ENCODE results near the gene NFU1. TPM values are rescaled to one million over a fixed set of nuclear protein-coding genes. Genes with fewer than 3 reads are reported as not detected.
A peak's percentile ranks its signal among the peaks of the same experiment; 100 is the strongest.

NFU1 gene
- total RNA-seq, 4 donors from 2014 or later: 6.7 to 84.8 (median 45.0) TPM

DNA sequence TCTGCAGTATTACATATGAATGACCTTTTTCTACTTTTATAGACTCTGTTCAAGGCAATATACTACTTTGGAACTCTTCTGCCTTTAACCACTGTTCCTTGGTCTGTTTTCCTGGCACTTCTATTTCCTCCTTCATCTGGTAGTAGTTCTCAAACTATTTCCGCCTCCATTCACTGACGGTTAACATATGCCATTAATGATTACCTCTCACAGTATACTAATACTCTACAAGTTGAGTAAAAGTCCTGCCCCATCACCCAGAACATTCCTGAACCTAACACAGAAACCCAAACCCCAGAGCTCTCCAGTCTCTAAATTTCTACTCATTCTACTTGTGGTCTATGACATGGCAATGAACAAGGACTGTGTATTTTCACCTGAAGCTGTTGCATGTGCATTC, 54.7 kb downstream of the NFU1 start:
- Histone ChIP-seq H3K9me3 (no peaks in the 10 kb centered on the region), H3K36me3 (no peaks in the 10 kb centered on the region), H3K27me3 (no peaks in the 10 kb centered on the region), H3K4me1 (peaks cover 12 to 72% (median 40%) of the 10 kb centered on the region in 4 donors), H3K27ac (peak overlapping the region; percentile 70 to 77 (median 74)), H3K4me3 (no peak overlapping the region)
- DNase-seq: no peak
- intact Hi-C loops (cut with DNase I; ENCODE audit: low total_unique reads) (no loop called here), in situ Hi-C loops (cut with MboI; ENCODE audit: low pct_ligation_motif_present in 1 of 4, low pct_unique_long_range_greater_than_20kb in 1 of 4, low sequenced_read_pairs in 3 of 4) (no loop called here)
- TF ChIP-seq POLR2AphosphoS5 (IDR thresholded peaks at IDR 0.05) (no peak), POLR2A (IDR thresholded peaks at IDR 0.05) (no peak)
- WGBS, 2 donors (ENCODE audit: low coverage in 1 of 2): 25 to 56% methylated on average over 2 of the region's 2 CpGs

DNA sequence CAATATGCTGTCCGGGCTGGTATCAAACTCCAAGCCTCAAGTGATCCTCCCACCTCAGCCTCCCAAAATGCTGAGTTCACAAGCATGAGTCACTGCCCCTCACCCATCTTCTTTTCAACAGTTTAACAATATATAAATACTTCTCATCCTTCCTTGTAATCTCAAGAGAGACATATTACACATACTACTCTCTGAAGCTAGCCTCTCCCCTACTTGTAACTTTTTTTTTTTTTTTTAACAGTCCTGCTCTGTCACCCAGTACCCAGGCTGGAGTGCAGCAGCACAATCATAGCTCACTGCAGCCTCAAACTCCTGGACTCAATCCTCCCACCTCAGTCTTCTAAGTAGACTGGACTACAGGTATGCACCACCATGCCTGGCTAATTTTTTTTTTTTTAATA, 55.9 kb downstream of the NFU1 start:
- 80 to 83% methylated on average over 1 of the region's 1 CpG for WGBS, 2 donors (ENCODE audit: low coverage in 1 of 2)
- H3K27ac ChIP-seq: peak overlapping the region; percentile 70 to 77 (median 74)
- intact Hi-C loops (cut with DNase I; ENCODE audit: low total_unique reads): no loop called here
- no peak overlapping the region for H3K4me3 ChIP-seq
- no peaks in the 10 kb centered on the region for H3K36me3 ChIP-seq
- H3K4me1 ChIP-seq: peaks cover 12 to 73% (median 39%) of the 10 kb centered on the region in 4 donors
- in situ Hi-C loops (cut with MboI; ENCODE audit: low pct_ligation_motif_present in 1 of 4, low pct_unique_long_range_greater_than_20kb in 1 of 4, low sequenced_read_pairs in 3 of 4): no loop called here
- no peaks in the 10 kb centered on the region for H3K9me3 ChIP-seq
- TF ChIP-seq POLR2A (IDR thresholded peaks at IDR 0.05) (no peak), POLR2AphosphoS5 (IDR thresholded peaks at IDR 0.05) (no peak)
- no peak for DNase-seq
- H3K27me3 ChIP-seq: no peaks in the 10 kb centered on the region

DNA sequence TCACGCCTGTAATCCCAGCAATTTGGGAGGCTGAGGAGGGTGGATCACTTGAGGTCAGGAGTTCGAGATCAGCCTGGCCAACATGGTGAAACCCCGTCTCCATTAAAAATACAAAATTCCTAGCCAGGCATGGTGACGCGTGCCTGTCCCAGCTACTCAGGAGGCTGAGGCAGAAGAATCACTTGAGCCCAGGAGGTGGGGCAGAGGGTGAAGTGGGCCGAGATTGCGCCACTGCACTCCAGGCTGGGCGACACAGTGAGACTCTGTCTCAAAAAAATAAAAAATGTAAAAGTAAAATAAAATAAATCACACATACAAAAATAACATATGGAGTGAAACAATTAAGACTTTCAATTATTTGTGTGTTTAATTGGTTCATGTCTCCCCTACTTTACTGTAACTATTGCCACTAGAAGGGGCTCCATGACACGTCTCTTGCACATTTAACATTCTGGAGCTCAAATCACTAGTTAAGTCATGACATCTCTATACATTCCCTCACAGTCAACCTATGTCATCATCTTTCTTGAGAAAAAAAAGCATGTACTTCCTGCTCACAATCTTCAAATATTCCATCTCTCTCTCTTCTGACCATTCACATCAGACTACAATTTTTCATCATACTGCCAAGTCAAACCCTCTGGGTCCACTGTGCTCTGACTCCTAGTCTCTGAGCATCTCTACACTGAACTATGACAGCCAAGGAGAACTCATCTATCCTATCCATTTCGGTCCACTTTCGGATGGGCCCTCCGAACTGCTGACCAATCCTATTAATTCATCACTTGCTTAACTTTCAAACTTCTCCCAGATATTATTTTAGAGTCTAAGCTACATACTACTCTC, 56.9 kb downstream of the NFU1 start:
- no peak for DNase-seq
- H3K27me3 ChIP-seq: no peaks in the 10 kb centered on the region
- intact Hi-C loops (cut with DNase I; ENCODE audit: low total_unique reads): no loop called here
- TF ChIP-seq EP300 (IDR thresholded peaks at IDR 0.05; ENCODE audit: low read depth) (no peak), POLR2AphosphoS5 (IDR thresholded peaks at IDR 0.05) (no peak), POLR2A (IDR thresholded peaks at IDR 0.05) (no peak)
- TF ChIP-seq, protein P1, sequence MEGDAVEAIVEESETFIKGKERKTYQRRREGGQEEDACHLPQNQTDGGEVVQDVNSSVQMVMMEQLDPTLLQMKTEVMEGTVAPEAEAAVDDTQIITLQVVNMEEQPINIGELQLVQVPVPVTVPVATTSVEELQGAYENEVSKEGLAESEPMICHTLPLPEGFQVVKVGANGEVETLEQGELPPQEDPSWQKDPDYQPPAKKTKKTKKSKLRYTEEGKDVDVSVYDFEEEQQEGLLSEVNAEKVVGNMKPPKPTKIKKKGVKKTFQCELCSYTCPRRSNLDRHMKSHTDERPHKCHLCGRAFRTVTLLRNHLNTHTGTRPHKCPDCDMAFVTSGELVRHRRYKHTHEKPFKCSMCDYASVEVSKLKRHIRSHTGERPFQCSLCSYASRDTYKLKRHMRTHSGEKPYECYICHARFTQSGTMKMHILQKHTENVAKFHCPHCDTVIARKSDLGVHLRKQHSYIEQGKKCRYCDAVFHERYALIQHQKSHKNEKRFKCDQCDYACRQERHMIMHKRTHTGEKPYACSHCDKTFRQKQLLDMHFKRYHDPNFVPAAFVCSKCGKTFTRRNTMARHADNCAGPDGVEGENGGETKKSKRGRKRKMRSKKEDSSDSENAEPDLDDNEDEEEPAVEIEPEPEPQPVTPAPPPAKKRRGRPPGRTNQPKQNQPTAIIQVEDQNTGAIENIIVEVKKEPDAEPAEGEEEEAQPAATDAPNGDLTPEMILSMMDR (IDR thresholded peaks at IDR 0.05): no peak
- H3K4me3 ChIP-seq: no peak overlapping the region
- peaks cover 12 to 71% (median 34%) of the 10 kb centered on the region in 4 donors for H3K4me1 ChIP-seq
- no peaks in the 10 kb centered on the region for H3K36me3 ChIP-seq
- no peaks in the 10 kb centered on the region for H3K9me3 ChIP-seq
- in situ Hi-C loops (cut with MboI; ENCODE audit: low pct_ligation_motif_present in 1 of 4, low pct_unique_long_range_greater_than_20kb in 1 of 4, low sequenced_read_pairs in 3 of 4): no loop called here
- H3K27ac ChIP-seq: peak overlapping the region in 2 of 4 donors; percentile 47 to 76
- 93 to 95% methylated on average over 7 to 12 of the region's 12 CpGs for WGBS, 2 donors (ENCODE audit: low coverage in 1 of 2)

DNA sequence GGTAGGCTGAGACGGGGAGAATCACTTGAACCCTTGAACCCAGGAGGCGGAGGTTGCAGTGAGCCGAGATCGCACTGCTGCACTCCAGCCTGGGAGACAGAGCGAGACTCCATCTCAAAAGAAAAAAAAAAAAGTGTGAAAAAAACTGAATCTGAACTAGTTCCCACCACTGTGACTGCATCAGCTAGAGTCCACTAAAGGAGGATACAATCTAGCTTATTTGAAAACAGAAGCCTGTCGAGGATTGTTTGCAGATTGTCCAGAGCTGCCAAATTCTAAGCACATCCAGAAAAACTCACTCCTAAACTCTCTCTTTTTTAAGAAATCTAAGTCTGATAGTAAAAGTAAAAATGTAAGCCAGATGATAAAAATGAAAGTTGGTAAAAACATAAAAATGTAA, 60.8 kb downstream of the NFU1 start:
- intact Hi-C loops (cut with DNase I; ENCODE audit: low total_unique reads) (no loop called here), in situ Hi-C loops (cut with MboI; ENCODE audit: low pct_ligation_motif_present in 1 of 4, low pct_unique_long_range_greater_than_20kb in 1 of 4, low sequenced_read_pairs in 3 of 4) (no loop called here)
- H3K9me3 ChIP-seq: no peaks in the 10 kb centered on the region
- 71 to 89% methylated on average over 6 of the region's 6 CpGs for WGBS, 2 donors (ENCODE audit: low coverage in 1 of 2)
- no peaks in the 10 kb centered on the region for H3K27me3 ChIP-seq
- H3K4me1 ChIP-seq: peaks cover 0 to 38% (median 3%) of the 10 kb centered on the region in 4 donors
- H3K36me3 ChIP-seq: peaks cover 0 to 16% (median 1%) of the 10 kb centered on the region in 4 donors
- no peak overlapping the region for H3K4me3 ChIP-seq
- peak overlapping the region in 2 of 4 donors; percentile 0 to 18 for H3K27ac ChIP-seq
- TF ChIP-seq, protein P1 (IDR thresholded peaks at IDR 0.05): no peak
- TF ChIP-seq POLR2AphosphoS5 (IDR thresholded peaks at IDR 0.05) (no peak), POLR2A (IDR thresholded peaks at IDR 0.05) (no peak), EP300 (IDR thresholded peaks at IDR 0.05; ENCODE audit: low read depth) (no peak)
- DNase-seq: no peak

DNA sequence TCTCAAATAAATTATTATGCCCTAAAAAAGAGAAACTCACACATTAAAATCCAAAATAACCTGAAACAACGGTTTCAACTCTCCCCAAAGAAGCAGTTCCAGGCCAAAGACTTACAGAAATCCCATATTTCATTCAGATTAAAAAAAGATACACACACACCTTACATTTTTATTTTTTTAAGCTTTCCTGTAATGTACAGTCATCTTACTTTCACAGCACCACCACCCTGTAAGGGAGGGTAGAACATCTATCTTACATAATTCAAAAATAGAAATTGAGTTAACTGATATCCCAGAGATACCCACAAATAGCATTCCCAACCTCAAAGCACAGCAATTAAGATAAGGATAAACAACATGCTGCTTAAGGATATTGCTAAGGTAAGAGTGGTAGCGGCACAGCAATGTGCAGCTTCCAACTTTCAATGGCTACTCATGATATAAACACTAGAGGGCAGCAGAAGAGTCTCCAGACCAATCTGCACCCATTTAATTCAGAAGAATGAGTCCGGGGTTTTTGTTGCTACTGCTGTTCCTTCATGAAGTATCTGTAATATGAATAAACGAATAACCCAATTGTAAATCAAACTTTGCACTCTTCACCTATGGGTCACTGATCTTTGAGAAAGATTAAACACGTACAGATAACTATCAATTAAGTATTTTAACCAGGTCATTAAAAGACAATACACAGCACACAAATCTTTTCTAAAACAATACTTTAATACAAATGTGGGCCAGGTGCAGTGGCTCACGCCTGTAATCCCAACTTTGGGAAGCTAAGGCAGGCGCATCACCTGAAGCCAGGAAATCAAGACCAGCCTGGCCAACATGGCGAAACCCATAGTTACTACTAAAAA, 61.5 kb downstream of the NFU1 start:
- in situ Hi-C loops (cut with MboI; ENCODE audit: low pct_ligation_motif_present in 1 of 4, low pct_unique_long_range_greater_than_20kb in 1 of 4, low sequenced_read_pairs in 3 of 4) (no loop called here), intact Hi-C loops (cut with DNase I; ENCODE audit: low total_unique reads) (no loop called here)
- Histone ChIP-seq H3K4me1 (peaks cover 0 to 31% (median 3%) of the 10 kb centered on the region in 4 donors), H3K27me3 (no peaks in the 10 kb centered on the region), H3K27ac (peak overlapping the region in 2 of 4 donors; percentile 0 to 18), H3K4me3 (no peak overlapping the region), H3K9me3 (no peaks in the 10 kb centered on the region), H3K36me3 (peaks cover 0 to 21% (median 4%) of the 10 kb centered on the region in 4 donors)
- DNase-seq: no peak
- 61 to 69% methylated on average over 8 of the region's 8 CpGs for WGBS, 2 donors (ENCODE audit: low coverage in 1 of 2)
- TF ChIP-seq, protein P1 (IDR thresholded peaks at IDR 0.05): peak; percentile 49 to 71 (median 61)
- no peak for TF ChIP-seq EP300 (IDR thresholded peaks at IDR 0.05; ENCODE audit: low read depth)
- TF ChIP-seq POLR2AphosphoS5 (IDR thresholded peaks at IDR 0.05): no peak
